ENCODE results near the gene CYRIA.

Gene CYRIA

DNA sequence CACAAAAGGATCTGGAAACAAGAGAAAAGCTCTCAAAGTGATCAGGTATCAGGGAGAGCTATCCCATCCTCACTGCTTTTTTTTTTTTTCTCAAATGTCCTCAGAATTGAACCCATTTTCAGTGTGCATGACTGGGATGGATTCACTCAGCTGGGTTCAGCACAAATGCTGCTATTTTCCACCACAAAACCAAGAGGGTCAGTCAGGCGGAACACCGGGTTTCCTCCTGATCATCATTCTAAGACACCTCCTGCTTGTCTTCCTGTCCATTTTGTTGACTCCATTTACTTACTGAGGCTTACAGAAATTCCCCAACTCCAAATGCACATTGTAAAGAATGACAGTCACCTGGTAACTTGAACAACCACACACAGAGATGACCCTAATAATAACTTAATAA is 39.9 kb downstream of the CYRIA start:
- TF ChIP-seq RAD21 (IDR thresholded peaks at IDR 0.05; ENCODE audit: low read depth), result no peak
- no peak for TF ChIP-seq EP300 (IDR thresholded peaks at IDR 0.05; ENCODE audit: borderline replicate concordance)
- no peak for TF ChIP-seq CEBPB (IDR thresholded peaks at IDR 0.05)
- TF ChIP-seq, protein P1, sequence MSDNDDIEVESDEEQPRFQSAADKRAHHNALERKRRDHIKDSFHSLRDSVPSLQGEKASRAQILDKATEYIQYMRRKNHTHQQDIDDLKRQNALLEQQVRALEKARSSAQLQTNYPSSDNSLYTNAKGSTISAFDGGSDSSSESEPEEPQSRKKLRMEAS (IDR thresholded peaks at IDR 0.05), result no peak
- TF ChIP-seq, protein P2, sequence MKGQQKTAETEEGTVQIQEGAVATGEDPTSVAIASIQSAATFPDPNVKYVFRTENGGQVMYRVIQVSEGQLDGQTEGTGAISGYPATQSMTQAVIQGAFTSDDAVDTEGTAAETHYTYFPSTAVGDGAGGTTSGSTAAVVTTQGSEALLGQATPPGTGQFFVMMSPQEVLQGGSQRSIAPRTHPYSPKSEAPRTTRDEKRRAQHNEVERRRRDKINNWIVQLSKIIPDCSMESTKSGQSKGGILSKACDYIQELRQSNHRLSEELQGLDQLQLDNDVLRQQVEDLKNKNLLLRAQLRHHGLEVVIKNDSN (IDR thresholded peaks at IDR 0.05), result no peak
- TF ChIP-seq TEAD4 (IDR thresholded peaks at IDR 0.05), result no peak
- TF ChIP-seq, protein P3, sequence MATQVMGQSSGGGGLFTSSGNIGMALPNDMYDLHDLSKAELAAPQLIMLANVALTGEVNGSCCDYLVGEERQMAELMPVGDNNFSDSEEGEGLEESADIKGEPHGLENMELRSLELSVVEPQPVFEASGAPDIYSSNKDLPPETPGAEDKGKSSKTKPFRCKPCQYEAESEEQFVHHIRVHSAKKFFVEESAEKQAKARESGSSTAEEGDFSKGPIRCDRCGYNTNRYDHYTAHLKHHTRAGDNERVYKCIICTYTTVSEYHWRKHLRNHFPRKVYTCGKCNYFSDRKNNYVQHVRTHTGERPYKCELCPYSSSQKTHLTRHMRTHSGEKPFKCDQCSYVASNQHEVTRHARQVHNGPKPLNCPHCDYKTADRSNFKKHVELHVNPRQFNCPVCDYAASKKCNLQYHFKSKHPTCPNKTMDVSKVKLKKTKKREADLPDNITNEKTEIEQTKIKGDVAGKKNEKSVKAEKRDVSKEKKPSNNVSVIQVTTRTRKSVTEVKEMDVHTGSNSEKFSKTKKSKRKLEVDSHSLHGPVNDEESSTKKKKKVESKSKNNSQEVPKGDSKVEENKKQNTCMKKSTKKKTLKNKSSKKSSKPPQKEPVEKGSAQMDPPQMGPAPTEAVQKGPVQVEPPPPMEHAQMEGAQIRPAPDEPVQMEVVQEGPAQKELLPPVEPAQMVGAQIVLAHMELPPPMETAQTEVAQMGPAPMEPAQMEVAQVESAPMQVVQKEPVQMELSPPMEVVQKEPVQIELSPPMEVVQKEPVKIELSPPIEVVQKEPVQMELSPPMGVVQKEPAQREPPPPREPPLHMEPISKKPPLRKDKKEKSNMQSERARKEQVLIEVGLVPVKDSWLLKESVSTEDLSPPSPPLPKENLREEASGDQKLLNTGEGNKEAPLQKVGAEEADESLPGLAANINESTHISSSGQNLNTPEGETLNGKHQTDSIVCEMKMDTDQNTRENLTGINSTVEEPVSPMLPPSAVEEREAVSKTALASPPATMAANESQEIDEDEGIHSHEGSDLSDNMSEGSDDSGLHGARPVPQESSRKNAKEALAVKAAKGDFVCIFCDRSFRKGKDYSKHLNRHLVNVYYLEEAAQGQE (IDR thresholded peaks at IDR 0.05; ENCODE audit: low read depth), result no peak
- TF ChIP-seq ZBTB7A (IDR thresholded peaks at IDR 0.05; ENCODE audit: low read depth), result no peak
- TF ChIP-seq FOXM1 (IDR thresholded peaks at IDR 0.05; ENCODE audit: borderline replicate concordance, low read depth), result no peak
- no peak for TF ChIP-seq YY1 (IDR thresholded peaks at IDR 0.05; ENCODE audit: low read depth)
- no peak for TF ChIP-seq NFIC (IDR thresholded peaks at IDR 0.05)
- no peak for TF ChIP-seq TCF12 (IDR thresholded peaks at IDR 0.05; ENCODE audit: low read depth)
- TF ChIP-seq EGR1 (IDR thresholded peaks at IDR 0.05), result no peak
- TF ChIP-seq TAF1 (IDR thresholded peaks at IDR 0.05; ENCODE audit: low read depth), result no peak
- no peak for TF ChIP-seq CREB1 (IDR thresholded peaks at IDR 0.05; ENCODE audit: low read depth)

DNA sequence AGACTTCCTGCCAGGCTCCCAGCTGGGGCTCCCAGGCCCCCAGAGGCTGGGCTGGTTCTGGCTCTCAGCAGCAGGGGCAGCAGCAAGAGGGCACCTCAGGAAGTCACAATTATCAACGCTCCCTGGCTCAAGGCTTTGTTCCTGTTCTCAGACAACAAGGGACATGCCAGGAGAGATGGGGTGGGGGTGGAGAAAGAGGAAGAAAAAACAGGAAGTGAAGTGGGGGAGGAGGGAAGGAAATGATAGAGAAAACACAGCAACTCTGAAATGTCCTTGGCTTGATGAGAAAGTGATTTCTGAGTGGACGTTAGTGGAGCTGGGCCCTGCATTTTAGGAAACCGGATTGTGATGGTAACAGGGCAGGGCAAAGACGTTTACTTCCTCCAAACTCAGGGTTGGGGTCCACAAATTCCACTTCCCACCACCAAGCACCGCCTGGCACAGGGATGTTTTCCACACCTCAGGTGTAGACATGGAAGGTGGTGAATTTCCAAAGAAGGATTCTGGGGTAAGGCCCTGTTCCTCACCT is 40.4 kb downstream of the CYRIA start:
- TF ChIP-seq RAD21 (IDR thresholded peaks at IDR 0.05; ENCODE audit: low read depth) (no peak), TCF12 (IDR thresholded peaks at IDR 0.05; ENCODE audit: low read depth) (no peak), TEAD4 (IDR thresholded peaks at IDR 0.05) (no peak)

DNA sequence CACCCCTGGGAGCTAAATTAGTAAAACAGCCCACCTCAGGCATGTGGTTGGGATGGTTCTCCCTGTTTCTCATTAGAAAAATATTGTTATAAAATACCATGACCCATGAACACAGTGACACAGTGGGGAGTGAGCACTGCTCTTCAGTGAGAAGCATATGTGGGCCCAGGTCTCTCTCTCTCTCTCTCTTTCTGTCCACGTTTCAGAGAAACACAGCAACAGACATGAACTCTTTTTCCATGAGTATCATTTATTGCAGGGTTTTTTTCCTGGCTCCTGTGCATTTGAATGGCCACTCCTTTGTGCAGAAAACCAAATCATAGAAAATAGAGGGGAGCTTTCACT is 41.2 kb downstream of the CYRIA start:
- no peak for TF ChIP-seq TCF12 (IDR thresholded peaks at IDR 0.05; ENCODE audit: low read depth)

DNA sequence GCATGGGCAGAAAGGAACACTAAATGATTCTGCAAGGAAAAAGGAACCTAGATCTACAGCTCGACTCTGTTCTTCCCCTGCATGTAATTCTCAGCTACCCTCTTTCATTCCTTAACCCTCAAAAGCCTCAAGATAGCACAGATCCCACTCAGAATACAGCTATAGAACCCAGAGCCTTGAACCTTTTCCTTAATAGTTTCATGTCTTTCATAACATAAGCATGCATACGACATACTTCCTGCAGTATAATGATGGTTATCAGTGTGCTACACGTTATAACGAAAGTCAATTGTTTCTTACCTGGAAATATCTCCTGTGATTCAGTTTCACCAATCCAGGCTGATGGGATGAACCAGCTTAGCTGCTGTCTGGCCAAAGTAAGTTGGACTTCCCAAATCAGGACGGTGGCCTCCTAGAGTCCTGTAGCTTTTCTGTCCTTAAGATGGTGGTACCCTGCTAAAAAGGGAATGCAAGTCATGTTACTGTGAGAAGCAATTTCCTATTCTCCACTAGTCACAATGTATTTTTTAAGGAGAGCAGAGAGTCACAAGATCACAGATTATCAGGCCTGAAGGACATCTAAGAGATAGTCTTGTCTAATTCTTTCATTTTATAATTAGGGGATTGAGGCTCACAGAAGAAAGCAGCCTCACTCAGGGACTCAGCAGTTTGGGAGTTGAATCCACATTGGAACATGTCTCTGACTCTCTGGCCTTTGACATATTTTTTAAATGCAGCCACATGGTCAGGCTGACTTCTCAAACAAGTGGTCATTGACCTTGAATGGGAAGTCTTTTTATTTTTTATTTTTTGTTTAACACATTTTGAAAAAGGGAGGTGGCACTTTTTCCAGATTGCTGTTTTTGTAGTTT is 41.8 kb downstream of the CYRIA start:
- TF ChIP-seq ZBTB7A (IDR thresholded peaks at IDR 0.05; ENCODE audit: low read depth) (no peak), EGR1 (IDR thresholded peaks at IDR 0.05) (no peak), TCF12 (IDR thresholded peaks at IDR 0.05; ENCODE audit: low read depth) (no peak), YY1 (IDR thresholded peaks at IDR 0.05; ENCODE audit: low read depth) (no peak), FOXM1 (IDR thresholded peaks at IDR 0.05; ENCODE audit: borderline replicate concordance, low read depth) (no peak), EP300 (IDR thresholded peaks at IDR 0.05; ENCODE audit: borderline replicate concordance) (no peak), RAD21 (IDR thresholded peaks at IDR 0.05; ENCODE audit: low read depth) (no peak), TEAD4 (IDR thresholded peaks at IDR 0.05) (no peak), TAF1 (IDR thresholded peaks at IDR 0.05; ENCODE audit: low read depth) (no peak), CREB1 (IDR thresholded peaks at IDR 0.05; ENCODE audit: low read depth) (no peak), CEBPB (IDR thresholded peaks at IDR 0.05) (no peak), NFIC (IDR thresholded peaks at IDR 0.05) (no peak)
- TF ChIP-seq, protein P3 (IDR thresholded peaks at IDR 0.05; ENCODE audit: low read depth), result no peak
- TF ChIP-seq, protein P2 (IDR thresholded peaks at IDR 0.05), result no peak
- TF ChIP-seq, protein P1 (IDR thresholded peaks at IDR 0.05), result no peak

DNA sequence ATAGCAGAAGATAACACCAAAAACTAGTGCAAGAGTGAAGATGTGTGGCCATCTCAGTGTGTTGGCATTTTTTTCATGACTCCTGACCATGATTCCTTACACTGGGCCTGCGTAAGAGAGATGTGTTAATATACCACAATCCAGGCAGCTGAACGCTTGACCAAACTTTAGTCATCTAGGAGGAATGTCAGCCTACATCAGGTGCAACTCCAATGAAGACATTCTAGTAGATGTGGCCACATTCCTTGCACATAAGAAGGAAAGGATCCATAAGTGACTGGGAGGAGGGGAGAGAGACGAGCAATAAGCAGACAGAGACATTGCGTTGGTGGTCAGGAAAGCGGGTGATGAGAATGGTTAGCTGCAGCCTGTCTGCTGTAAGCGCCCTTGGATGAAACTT is 42.6 kb downstream of the CYRIA start:
- TF ChIP-seq YY1 (IDR thresholded peaks at IDR 0.05; ENCODE audit: low read depth) (no peak), TCF12 (IDR thresholded peaks at IDR 0.05; ENCODE audit: low read depth) (peak; percentile 37; the same call in 1 of the 2 replicates), ZBTB7A (IDR thresholded peaks at IDR 0.05; ENCODE audit: low read depth) (no peak), TEAD4 (IDR thresholded peaks at IDR 0.05) (peak; percentile 89)
- TF ChIP-seq, protein P2 (IDR thresholded peaks at IDR 0.05), result no peak
